NCI-H146 treated with DMSO at 0.1 percent for 48 hours (cell line): ENCODE measurements around the gene RNGTT.

ENCODE experiments used
- DNase-seq: peaks from one replicate; lab custom pipeline; 2025; ENCODE audit not compliant: unreplicated experiment; lab: John Stamatoyannopoulos, UW

The RNGTT gene

GRCh38 chr6:88616380-88616779, 347.0 kb downstream of the RNGTT start:
- no peak for DNase-seq

- no peak for DNase-seq
Measured at GRCh38 chr6:88614316-88614877, 349.0 kb downstream of the RNGTT start.

- DNase-seq, result no peak
Measured at GRCh38 chr6:88612631-88613030, 350.8 kb downstream of the RNGTT start.

- no peak for DNase-seq
Measured at GRCh38 chr6:88611721-88612120, 351.7 kb downstream of the RNGTT start.

DNA sequence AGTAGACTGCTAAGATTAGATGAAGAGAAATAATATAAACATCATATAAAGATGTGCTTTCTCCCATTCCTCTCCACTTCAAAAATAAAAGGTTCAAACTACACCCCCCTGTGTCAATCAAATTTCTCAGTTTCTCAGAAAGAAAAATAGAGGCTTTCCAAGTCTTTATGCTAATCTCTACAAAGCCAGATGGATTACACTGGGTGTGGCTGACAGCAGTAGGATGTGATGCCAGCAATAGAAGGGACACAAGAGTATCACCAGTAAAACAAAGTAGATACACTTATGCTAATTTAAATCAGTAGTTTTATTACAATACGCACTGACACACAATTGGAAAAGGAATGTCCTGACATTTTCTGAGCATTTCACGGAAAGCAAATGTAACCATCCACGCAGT, 353.4 kb downstream of the RNGTT start:
- no peak for DNase-seq

- DNase-seq, result no peak
Measured at GRCh38 chr6:88605271-88605670, 358.1 kb downstream of the RNGTT start.

DNA sequence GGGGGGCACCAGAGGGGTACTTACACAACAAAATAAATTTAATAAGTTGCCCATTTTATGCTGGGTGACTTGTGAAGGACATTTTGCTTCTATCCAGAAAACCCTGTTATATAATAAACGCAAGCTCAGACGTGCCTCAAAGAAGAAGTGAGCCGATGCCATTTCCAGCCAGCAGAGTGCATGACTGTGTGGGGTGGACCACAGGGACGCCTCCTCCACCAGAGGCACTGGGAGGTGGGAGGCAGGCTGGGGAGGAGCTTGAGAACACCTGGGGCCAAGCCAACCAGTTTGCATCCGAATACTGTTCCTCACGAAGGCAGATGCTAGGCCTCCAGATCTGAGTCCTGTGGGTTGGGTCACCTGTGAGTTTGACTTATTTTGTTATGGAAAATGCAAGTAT, 363.8 kb downstream of the RNGTT start:
- no peak for DNase-seq

GRCh38 chr6:88596801-88597200, 366.6 kb downstream of the RNGTT start:
- no peak for DNase-seq

DNA sequence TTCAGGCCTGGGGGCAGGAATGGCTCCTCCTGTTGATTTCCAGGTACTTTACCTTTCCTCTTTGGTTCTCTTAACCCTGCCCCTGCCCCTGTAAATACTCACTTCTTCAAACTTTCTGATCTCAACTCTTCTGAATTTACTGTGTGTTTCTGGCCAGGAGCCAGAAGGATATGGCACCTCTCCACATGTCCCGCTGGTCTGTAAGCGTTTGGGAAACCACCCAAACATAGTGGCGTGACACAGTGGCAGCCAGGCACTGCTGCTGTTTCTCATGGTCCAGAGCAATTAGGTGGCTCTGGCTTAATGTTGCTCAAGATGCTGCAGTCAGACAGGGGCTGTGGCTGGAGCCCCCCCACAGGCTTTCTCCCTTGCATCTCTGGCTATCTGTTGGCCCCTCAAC, 374.5 kb downstream of the RNGTT start:
- no peak for DNase-seq

DNA sequence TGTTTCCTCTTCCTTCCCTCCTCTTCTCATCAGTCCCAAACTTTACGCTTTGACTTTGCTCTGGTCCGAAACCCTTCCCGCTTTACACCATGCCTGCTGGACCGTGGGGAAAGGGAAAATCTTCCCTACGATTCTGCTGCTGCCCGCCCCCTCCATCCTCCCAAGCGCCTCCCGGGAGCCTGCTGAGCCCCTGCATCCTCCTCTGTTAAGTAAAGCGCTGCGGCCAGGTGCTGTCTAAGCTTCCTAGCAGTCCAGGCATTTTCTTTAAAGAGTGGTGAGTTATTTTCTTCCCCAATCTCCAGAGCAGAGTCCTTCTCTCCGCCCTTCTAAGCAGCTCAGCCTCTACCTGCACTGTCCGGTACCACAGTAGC, 376.3 kb downstream of the RNGTT start:
- no peak for DNase-seq

- DNase-seq, result no peak
Measured at GRCh38 chr6:88586371-88587149, 376.9 kb downstream of the RNGTT start.

DNA sequence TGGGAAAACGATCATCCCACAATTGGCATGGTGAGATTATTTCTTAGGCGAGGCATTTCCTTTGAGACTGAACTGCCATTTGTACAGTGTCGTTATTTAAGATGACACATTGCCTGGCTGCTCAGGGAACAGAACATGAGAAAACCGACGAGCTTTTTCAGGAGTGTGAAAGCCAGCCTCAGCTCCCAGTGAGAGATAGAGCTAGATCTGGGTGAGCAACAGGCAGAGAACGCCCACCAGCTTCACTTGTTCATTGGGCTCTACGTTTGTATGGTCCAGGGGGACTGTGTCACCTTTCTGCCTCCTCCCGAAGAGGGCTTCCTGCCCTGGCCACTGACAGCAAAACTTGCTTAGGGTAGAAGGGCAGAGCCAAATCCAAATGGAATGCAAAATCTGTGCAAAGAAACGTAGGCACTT, 378.1 kb downstream of the RNGTT start:
- DNase-seq, result no peak

- no peak for DNase-seq
Measured at GRCh38 chr6:88584581-88585275, 378.7 kb downstream of the RNGTT start.

- DNase-seq, result no peak
Measured at GRCh38 chr6:88577461-88577860, 386.0 kb downstream of the RNGTT start.

- no peak for DNase-seq
Measured at GRCh38 chr6:88575536-88575935, 387.9 kb downstream of the RNGTT start.

- DNase-seq, result no peak
Measured at GRCh38 chr6:88574651-88575050, 388.8 kb downstream of the RNGTT start.

DNA sequence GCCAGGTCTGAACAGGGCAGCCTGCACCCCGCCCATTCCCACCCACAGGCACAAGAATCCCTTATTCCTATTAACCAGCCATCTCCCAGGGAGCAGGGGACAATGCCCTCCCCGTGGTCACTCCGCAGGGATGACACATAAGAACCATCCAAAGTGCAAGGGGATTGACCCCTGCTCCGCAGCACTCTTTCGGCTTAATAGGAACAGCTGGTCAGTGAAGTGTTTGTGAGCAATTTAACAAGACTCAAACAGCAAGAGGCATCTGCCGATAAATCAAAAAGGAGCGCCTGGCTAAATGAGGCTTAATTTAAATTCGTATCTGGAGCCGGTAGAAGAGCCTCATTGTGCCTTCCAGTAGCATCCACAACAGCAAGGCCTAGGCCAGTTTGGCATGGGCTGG, 389.4 kb downstream of the RNGTT start:
- peak; percentile 75 for DNase-seq

- no peak for DNase-seq
Measured at GRCh38 chr6:88573561-88573960, 389.9 kb downstream of the RNGTT start.

- DNase-seq, result no peak
Measured at GRCh38 chr6:88572449-88573139, 390.8 kb downstream of the RNGTT start.

DNA sequence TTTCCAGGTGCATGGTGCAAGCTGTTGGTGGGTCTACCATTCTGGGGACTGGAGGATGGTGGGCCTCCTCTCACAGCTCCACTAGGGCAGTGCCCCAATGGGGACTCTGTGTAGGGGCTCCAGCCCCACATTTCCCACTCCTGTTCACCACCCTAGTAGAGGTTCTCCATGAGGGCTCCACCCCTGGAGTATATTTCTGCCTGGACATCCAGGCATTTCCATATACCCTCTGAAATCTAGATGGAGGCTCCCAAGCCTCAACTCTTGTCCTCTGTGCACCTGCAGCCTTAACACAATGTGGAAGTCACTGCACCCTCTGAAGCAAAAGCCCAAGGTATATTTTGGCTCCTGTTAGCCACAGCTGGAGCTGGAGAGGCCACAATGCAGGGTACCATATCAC, 393.5 kb downstream of the RNGTT start:
- DNase-seq, result no peak

- no peak for DNase-seq
Measured at GRCh38 chr6:88567696-88568095, 395.7 kb downstream of the RNGTT start.
